Osteoblast (primary cell): ENCODE data around the gene TRIM52. TPM values are rescaled to one million over a fixed set of nuclear protein-coding genes. Genes with fewer than 3 reads are reported as not detected.
"Not testable (repeated sequence)": the region's sequence is repeated elsewhere in the genome, so short reads cannot be mapped to it uniquely, and the experiment has no call there.

ENCODE experiments used
- DNase-seq: peaks from one replicate; pipeline ENCODE4 v3.0.0; 2011; ENCODE audit warnings: low spot score, mixed read lengths; ENCODE audit not compliant: insufficient read length; ENCODE audit errors: missing footprints
- H2AFZ ChIP-seq: 2 replicates; pipeline ENCODE4 v1.6.0; 2011; ENCODE audit warnings: mild to moderate bottlenecking, low read length
- H3K27ac ChIP-seq: 2 replicates; pipeline ENCODE4 v1.5.1; 2011; ENCODE audit warnings: mild to moderate bottlenecking, low read depth, low read length, moderate library complexity
- H3K27me3 ChIP-seq: 2 replicates; pipeline ENCODE4 v1.6.0; 2012; ENCODE audit warnings: mild to moderate bottlenecking, control low read depth, inconsistent platforms, low read length, moderate library complexity; ENCODE audit not compliant: insufficient read depth
- H3K36me3 ChIP-seq: 2 replicates; pipeline ENCODE4 v1.5.1; 2011; ENCODE audit warnings: mild to moderate bottlenecking, low read length, control low read depth, moderate library complexity; ENCODE audit not compliant: insufficient read depth
- H3K4me1 ChIP-seq: 2 replicates; pipeline ENCODE4 v1.5.1; 2011; ENCODE audit warnings: mild to moderate bottlenecking, low read length, control low read depth, moderate library complexity; ENCODE audit not compliant: insufficient read depth
- H3K4me2 ChIP-seq: 2 replicates; pipeline ENCODE4 v1.6.0; 2011; ENCODE audit warnings: mild to moderate bottlenecking, low read length; ENCODE audit not compliant: insufficient read depth
- H3K4me3 ChIP-seq: fragments of 200-600 bp; sonication (generic); 3 replicates; pipeline ENCODE4 v1.5.1; 2012; ENCODE audit warnings: mild to moderate bottlenecking, low read length, inconsistent platforms; ENCODE audit not compliant: insufficient read depth
- H3K79me2 ChIP-seq: 2 replicates; pipeline ENCODE4 v1.6.0; 2012; ENCODE audit warnings: mild to moderate bottlenecking, low read length, control low read depth, inconsistent platforms; ENCODE audit not compliant: insufficient read depth
- H3K9me3 ChIP-seq: 2 replicates; pipeline ENCODE4 v1.5.1; 2011; ENCODE audit warnings: low read depth, low read length, control low read depth
- H4K20me1 ChIP-seq: 2 replicates; pipeline ENCODE4 v1.6.0; 2012; ENCODE audit warnings: mild to moderate bottlenecking, low read length, control low read depth; ENCODE audit not compliant: insufficient read depth
- total RNA-seq: library from RNA; depleted of rRNA; stranded (reverse); fragments of >200 nt; gene quantifications from 2 replicates; pipeline ENCODE4 v1.2.3, GENCODE V29; 2012
- TF ChIP-seq, protein P1 (sequence below): IDR thresholded peaks from 2 replicates; pipeline ENCODE4 v1.5.1; 2011; ENCODE audit warnings: mild to moderate bottlenecking, low read depth, low read length, moderate library complexity; ENCODE audit errors: extremely low read depth

Gene TRIM52
- total RNA-seq, 1 donor = 7.2 TPM

DNA sequence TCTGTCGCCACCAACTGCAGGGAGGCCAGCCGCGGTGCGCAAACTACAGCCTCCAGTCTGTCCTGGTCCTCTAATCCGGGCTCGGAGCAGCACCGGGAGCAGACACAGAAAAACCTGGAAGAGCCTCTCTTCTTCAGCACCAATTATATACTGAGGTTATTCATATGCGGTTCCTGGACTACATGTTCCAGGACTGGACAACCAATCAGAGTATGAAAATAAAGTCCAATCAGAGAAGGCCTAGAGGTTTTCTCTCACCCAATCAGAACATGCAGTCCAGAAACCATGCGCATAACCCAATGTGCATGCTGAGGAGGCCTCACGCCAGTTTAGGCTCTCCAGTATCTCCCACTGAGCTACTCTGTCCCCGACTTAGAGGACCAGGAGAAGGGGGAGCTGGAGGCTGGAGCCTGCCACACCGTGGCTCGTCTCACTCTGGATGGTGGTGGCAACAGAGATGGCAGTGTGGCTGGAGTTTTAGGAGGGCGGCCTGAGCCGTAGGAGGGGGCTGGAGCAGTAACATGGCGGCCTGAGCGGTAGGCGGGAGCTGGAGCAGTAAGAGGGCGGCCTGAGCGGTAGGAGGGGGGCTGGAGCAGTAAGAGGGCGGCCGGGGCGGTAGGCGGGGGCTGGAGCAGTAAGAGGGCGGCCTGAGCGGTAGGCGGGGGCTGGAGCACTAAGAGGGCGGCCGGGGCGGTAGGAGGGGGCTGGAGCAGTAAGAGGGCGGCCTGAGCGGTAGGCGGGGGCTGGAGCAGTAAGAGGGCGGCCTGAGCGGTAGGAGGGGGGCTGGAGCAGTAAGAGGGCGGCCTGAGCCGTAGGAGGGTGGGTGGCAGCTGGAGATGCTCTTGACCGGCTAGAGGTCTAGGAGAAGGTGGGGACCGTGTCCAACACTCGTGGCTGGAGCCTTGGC is 20.4 kb upstream of the TRIM52 start:
- no peak overlapping the region for H3K4me2 ChIP-seq
- H3K9me3 ChIP-seq = no peaks in the 10 kb centered on the region
- no peaks in the 10 kb centered on the region for H3K36me3 ChIP-seq
- no peaks in the 10 kb centered on the region for H3K79me2 ChIP-seq
- H3K27ac ChIP-seq = no peak overlapping the region
- no peaks in the 10 kb centered on the region for H3K4me1 ChIP-seq
- H3K4me3 ChIP-seq = no peak overlapping the region
- TF ChIP-seq, protein P1, sequence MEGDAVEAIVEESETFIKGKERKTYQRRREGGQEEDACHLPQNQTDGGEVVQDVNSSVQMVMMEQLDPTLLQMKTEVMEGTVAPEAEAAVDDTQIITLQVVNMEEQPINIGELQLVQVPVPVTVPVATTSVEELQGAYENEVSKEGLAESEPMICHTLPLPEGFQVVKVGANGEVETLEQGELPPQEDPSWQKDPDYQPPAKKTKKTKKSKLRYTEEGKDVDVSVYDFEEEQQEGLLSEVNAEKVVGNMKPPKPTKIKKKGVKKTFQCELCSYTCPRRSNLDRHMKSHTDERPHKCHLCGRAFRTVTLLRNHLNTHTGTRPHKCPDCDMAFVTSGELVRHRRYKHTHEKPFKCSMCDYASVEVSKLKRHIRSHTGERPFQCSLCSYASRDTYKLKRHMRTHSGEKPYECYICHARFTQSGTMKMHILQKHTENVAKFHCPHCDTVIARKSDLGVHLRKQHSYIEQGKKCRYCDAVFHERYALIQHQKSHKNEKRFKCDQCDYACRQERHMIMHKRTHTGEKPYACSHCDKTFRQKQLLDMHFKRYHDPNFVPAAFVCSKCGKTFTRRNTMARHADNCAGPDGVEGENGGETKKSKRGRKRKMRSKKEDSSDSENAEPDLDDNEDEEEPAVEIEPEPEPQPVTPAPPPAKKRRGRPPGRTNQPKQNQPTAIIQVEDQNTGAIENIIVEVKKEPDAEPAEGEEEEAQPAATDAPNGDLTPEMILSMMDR = no peak
- H3K27me3 ChIP-seq = no peaks in the 10 kb centered on the region
- H4K20me1 ChIP-seq = no peaks in the 10 kb centered on the region
- H2AFZ ChIP-seq = no peak overlapping the region
- DNase-seq = no peak

DNA sequence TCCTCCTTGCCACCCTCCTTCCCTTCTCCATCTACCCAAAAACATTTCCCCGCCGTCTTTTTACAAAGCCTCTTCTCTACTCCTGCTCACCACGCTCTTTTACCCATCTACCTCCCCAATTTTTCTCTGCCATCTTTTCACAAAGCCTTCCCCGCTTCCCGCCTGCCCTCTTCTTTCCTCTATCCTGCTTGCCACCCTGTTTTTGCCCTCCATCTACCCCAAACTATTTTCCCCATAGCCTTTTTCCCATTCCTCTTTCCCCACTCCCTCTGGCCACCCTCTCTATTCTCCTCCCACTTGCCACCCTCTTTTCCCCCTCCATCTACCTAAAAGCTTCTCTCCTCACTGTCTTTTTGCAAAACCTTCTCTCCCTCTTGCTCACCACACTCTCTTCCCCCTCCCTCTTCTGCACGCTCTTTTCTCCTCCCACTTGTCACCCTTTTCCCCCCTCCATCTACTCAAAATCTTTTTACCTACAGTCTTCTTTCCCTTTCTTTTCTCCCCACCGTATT is 19.4 kb upstream of the TRIM52 start:
- Histone ChIP-seq H3K4me2 (no peak overlapping the region), H3K4me1 (no peaks in the 10 kb centered on the region), H3K36me3 (no peaks in the 10 kb centered on the region), H3K9me3 (no peaks in the 10 kb centered on the region), H2AFZ (no peak overlapping the region), H3K27ac (no peak overlapping the region), H3K27me3 (no peaks in the 10 kb centered on the region), H4K20me1 (no peaks in the 10 kb centered on the region), H3K4me3 (no peak overlapping the region), H3K79me2 (no peaks in the 10 kb centered on the region)
- TF ChIP-seq, protein P1 = no peak
- no peak for DNase-seq

- not testable (repeated sequence) for H3K4me2 ChIP-seq, DNase-seq, H2AFZ ChIP-seq
These were observed 12.4 kb upstream of the TRIM52 start for GRCh38 chr5:181273433-181273744.

DNA sequence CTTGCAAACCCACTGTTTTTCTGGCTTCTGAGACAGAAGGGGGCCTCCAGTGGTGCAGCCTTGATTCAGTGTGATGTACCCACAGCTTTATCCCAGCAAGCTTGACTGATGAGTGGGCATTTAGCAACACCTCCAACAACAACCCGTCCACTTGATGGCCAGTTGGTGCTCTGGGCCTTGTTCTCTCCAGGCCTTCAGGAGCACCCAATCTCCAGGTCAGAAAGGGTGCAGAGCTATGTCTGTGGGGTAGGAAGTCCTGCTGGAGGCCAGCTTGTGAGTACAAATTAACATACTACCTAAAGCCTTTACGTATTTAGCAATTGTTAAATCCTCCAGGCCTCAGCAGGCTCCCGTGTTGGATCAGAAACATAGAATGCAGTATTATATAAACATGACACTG is 10.1 kb upstream of the TRIM52 start:
- no peaks in the 10 kb centered on the region for H3K4me1 ChIP-seq
- H3K4me3 ChIP-seq = no peak overlapping the region
- no peaks in the 10 kb centered on the region for H3K9me3 ChIP-seq
- TF ChIP-seq, protein P1 = no peak
- no peak overlapping the region for H3K27ac ChIP-seq
- no peaks in the 10 kb centered on the region for H3K79me2 ChIP-seq
- no peak overlapping the region for H2AFZ ChIP-seq
- H3K4me2 ChIP-seq = no peak overlapping the region
- H3K36me3 ChIP-seq = no peaks in the 10 kb centered on the region
- H3K27me3 ChIP-seq = no peaks in the 10 kb centered on the region
- DNase-seq = no peak
- no peaks in the 10 kb centered on the region for H4K20me1 ChIP-seq

More at GRCh38 chr5:181273433-181273744, 12.4 kb upstream of the TRIM52 start:
- not testable (repeated sequence) for H3K27ac ChIP-seq, H3K79me2 ChIP-seq, H3K4me1 ChIP-seq, H4K20me1 ChIP-seq, H3K4me3 ChIP-seq, H3K27me3 ChIP-seq, H3K36me3 ChIP-seq, H3K9me3 ChIP-seq

GRCh38 chr5:181267907-181268306 is 7.0 kb upstream of the TRIM52 start:
- not testable (repeated sequence) for H3K4me3 ChIP-seq, H2AFZ ChIP-seq, H3K36me3 ChIP-seq, H3K27ac ChIP-seq, H3K4me1 ChIP-seq, H3K4me2 ChIP-seq, H3K79me2 ChIP-seq, H3K27me3 ChIP-seq, H3K9me3 ChIP-seq, DNase-seq, H4K20me1 ChIP-seq

DNA sequence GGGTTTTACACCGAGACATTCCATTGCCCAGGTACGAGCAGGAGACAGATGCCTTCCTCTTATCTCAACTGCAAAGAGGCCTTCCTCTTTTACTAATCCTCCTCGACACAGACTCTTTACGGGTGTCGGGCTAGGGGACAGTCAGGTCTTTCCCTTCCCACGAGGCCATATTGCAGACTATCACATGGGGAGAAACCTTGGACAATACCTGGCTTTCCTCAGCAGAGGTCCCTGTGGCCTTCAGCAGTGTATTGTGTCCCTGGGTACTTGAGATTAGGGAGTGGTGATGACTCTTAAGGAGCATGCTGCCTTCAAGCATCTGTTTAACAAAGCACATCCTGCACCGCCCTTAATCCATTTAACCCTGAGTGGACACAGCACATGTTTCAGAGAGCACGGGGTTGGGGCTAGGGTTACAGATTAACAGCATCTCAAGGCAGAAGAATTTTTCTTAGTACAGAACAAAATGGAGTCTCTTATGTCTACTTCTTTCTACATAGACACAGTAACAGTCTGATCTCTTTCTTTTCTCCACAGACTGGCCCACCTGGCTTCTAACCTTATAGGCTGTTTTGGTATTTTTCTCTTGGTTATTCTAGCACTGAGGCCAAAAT is 6.5 kb upstream of the TRIM52 start:
- H3K9me3 ChIP-seq, H3K4me3 ChIP-seq, H3K27ac ChIP-seq, H3K4me1 ChIP-seq, H3K27me3 ChIP-seq, DNase-seq, H3K4me2 ChIP-seq, H3K36me3 ChIP-seq, H3K79me2 ChIP-seq, H2AFZ ChIP-seq, H4K20me1 ChIP-seq: not testable (repeated sequence)
